ENCODE results near the gene TPRG1.
A peak's percentile ranks its signal among the peaks of the same experiment; 100 is the strongest.

TPRG1 gene

DNA sequence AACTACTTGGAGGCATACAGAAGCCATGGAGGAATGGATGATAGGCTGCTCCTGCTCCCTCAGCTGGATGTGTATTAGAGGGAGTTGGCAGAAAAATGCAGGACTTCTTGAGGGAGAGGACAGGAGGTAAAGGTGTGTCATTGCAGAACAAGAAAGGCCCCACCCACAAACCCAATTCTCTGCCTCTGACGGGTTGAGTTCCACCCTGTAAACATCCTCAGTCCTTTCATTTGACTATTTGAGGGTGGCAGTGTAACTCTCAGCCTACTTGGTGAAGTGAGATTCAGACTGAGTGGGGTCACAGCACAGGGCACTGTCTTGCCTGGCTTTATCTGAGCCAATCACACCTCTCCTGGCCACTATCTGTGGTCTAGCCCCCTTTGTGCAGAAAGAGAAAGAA is at the start of gene TPRG1:
TPRG1 (plus strand) TSS at position 265 of the 400 bp plus-strand sequence. CDS start 35,414 bp downstream, outside the sequence.
- no peak for DNase-seq (ENCODE audit: low read depth in 2 of 2)

DNA sequence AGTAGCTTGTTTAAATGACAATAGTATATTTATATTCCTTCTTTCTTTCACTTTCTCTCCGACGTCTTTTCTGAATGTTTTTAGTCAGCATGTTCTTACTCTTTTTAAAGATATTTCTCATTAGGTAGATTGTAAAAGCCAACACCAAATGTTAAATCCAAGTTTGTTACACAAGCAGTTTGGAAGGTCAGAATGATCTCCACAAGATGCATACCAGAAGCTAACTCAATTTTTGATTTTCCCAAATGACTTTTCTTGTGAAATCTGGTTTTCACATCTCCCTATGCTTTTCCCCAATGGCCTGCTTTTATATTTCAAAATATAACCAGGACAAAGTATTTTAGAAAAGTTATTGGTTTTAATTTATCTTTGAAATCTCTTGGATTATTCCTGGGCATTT is 49.7 kb upstream of the TPRG1 start:
- DNase-seq (ENCODE audit: low read depth in 2 of 2), result no peak

DNA sequence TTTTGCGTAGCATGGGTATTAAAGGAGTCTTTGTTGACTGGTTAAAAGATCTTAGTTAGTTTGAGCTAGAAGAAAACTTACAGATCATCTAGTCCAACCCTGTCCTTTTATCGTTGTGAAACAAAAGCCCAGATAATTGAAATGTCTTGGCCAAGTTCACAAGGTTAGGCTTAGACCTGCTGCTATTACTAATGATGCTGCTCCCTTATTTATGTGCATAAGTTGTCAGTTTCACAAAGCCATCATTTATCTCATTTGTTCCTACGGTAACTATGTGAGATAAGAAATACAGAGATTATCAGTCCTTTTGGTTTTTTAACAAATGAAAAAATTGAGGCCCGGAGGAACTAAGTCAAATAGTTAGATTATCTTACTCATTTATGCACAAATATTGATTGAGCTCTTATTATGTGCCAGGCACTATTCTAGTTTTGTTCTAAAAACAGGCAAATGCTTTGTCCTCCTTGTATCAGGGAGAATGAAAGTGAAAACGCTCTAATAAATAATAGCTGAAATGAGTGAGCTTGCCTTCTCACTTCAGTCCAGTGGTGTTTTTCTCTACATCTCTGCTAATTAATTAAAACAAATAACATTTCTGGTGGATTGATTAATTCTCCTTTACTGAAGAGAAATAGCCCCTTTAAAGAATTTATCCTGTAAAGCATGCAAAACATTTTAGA is 49.1 kb upstream of the TPRG1 start:
- no peak for DNase-seq (ENCODE audit: low read depth in 2 of 2)

DNA sequence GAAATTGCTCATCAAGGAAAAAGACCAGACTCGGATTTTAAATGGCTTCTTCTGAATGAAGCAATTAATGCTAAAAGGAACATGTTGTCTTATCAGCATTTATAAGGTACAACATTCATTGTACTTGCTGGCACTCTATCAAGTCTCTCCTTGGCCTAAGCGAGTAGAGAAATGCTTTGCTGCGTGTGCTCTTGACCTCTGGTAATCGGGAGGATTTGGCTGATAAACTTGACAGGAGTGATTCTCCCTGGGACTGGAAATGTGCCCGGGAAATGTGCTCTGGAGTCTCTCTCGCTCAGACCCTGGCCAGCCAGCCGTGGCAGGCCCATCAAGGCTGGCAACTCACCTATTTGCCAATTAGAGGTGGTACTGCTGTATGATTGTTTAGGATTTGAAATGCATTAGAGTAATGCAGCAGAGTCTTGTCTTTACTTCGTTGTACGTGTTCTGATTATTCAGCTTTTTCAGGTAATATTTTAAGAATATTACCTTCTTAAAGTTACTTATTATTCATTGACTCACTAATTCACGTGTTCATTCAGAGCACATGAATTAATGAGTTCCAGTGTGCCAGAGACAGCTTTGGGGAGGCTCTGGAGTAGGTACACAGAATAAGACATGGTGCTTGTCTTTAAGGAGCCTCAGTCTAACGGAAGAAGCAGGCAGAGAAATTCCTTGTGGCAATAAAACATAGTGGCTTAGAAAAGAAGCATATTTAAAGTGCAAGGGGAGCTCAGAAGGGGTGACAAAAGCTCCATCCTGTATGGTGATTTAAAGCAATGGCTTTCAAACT is 48.0 kb upstream of the TPRG1 start:
- DNase-seq (ENCODE audit: low read depth in 2 of 2), result no peak

GRCh38 chr3:189132231-189132671 is 39.5 kb upstream of the TPRG1 start:
- DNase-seq (ENCODE audit: low read depth in 2 of 2), result peak; percentile 49 to 51

- DNase-seq (ENCODE audit: low read depth in 2 of 2), result no peak
These were observed 38.9 kb upstream of the TPRG1 start for GRCh38 chr3:189132839-189133238.

GRCh38 chr3:189133768-189134167 is 38.0 kb upstream of the TPRG1 start:
- DNase-seq (ENCODE audit: low read depth in 2 of 2), result no peak

DNA sequence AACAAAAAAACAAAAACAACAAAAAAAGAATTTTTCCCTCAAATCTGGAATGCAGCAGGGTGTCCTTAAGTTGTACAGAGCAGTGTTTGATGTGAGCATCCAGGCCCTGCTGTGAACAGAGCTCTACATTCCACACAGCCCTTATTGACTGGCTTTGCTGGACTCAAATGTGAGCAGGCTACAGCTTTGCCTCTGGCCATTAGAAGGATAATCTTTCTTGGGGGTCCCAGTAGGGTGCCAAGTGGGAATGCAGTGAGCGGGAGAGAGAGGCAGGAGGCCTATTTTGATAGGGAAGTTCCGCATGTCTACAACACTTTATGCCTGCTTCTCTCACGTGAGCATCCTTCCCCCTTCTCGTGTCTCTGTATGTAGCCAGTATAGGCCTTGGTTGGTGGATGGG is 34.4 kb upstream of the TPRG1 start:
- DNase-seq (ENCODE audit: low read depth in 2 of 2), result no peak

- no peak for DNase-seq (ENCODE audit: low read depth in 2 of 2)
These were observed 32.7 kb upstream of the TPRG1 start for GRCh38 chr3:189138901-189139610.

DNA sequence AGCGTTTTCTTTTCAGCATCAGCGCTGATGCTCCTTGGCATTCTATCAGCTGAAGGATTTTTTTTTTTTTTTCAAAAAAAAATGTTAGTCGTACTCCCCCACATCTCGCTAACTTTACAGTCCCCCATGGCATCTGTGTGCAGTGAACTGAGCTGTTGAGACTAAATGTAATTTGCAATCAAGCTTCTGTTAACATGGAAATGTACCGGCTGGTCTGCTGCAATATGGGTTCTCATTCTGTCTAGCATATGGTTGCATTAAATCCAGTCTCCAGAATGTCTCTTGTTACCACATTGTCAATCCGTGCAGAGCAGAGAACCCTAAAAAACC is 32.2 kb upstream of the TPRG1 start:
- no peak for DNase-seq (ENCODE audit: low read depth in 2 of 2)

- DNase-seq (ENCODE audit: low read depth in 2 of 2), result peak in 1 of 2 donors; percentile 6
These were observed 29.2 kb upstream of the TPRG1 start for GRCh38 chr3:189142527-189142926.

GRCh38 chr3:189143321-189143720 is 28.4 kb upstream of the TPRG1 start:
- DNase-seq (ENCODE audit: low read depth in 2 of 2), result no peak

- DNase-seq (ENCODE audit: low read depth in 2 of 2), result no peak
These were observed 28.0 kb upstream of the TPRG1 start for GRCh38 chr3:189143771-189144170.

DNA sequence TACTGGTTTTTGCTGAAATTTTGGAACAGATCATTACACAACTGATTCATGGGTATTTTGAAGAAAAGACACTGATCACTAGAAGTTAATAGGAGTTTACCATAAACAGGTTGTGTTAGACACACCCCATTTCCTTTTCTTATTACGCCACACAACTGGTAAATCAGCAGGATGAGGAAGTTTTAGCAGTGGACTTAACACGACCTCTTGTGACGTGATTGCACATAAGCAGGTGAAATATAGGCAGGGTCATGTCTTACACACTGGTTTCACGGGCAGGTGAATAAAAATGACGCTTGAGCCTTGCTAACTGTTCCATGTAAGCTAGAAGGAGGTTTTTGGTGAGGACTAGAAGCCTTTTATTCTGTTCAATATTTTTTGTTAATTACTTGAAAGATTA is 27.1 kb upstream of the TPRG1 start:
- DNase-seq (ENCODE audit: low read depth in 2 of 2), result no peak

DNA sequence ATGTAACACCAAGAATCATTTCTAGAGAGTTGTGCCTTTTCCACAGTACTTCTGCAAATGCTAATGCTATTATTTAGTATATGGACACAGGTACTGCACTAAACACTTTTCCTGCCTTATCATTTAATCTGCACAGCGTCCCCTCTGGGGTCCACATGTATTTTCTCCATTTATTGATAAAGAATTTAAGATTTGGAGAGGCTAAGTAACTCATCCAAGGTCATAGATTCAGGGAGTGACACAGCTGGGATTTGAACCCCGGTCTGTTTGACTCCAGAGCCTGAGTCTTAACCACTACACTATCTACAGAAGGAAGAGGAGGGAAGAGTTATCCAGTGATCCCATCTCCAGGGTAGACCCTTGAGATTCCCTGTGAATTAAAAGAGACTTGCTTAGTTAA is 24.9 kb upstream of the TPRG1 start:
- no peak for DNase-seq (ENCODE audit: low read depth in 2 of 2)

DNA sequence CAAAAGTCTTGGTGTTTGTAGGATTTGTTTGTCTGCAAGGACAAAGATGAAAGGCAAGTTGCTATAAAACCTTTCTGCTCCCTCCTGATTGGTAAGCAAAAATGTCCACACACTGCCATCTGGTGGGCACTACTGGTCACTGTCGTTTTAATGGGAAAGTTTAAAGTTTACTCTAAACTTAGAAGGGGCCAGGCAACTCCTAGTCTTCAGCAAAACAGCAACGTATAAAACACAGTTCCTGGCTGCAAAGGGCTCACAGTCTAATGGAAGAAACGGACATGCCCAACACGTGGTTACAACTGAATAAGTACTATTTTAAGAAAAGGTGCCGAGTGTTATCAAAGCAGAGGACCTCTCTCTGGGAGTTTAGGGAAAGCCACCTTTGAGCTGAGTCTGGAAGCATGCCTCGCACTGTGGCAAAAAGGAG is 23.7 kb upstream of the TPRG1 start:
- DNase-seq (ENCODE audit: low read depth in 2 of 2), result peak; percentile 48 to 51

- no peak for DNase-seq (ENCODE audit: low read depth in 2 of 2)
These were observed 22.6 kb upstream of the TPRG1 start for GRCh38 chr3:189149203-189149602.

- no peak for DNase-seq (ENCODE audit: low read depth in 2 of 2)
These were observed 14.4 kb upstream of the TPRG1 start for GRCh38 chr3:189157232-189158007.

- DNase-seq (ENCODE audit: low read depth in 2 of 2), result no peak
These were observed 13.7 kb upstream of the TPRG1 start for GRCh38 chr3:189158034-189158433.

- no peak for DNase-seq (ENCODE audit: low read depth in 2 of 2)
These were observed 11.1 kb upstream of the TPRG1 start for GRCh38 chr3:189160519-189161309.

- DNase-seq (ENCODE audit: low read depth in 2 of 2), result no peak
These were observed 6.6 kb upstream of the TPRG1 start for GRCh38 chr3:189165092-189165612.
